NOMO-1 treated with DMSO at 0.1 percent for 48 hours (cell line): ENCODE results near the gene HLA-B.
"Not testable (repeated sequence)": the region's sequence is repeated elsewhere in the genome, so short reads cannot be mapped to it uniquely, and the experiment has no call there.

ENCODE experiments used
- DNase-seq: peaks from one replicate; lab custom pipeline; 2025; ENCODE audit not compliant: unreplicated experiment; lab: John Stamatoyannopoulos, UW

HLA-B gene

DNA sequence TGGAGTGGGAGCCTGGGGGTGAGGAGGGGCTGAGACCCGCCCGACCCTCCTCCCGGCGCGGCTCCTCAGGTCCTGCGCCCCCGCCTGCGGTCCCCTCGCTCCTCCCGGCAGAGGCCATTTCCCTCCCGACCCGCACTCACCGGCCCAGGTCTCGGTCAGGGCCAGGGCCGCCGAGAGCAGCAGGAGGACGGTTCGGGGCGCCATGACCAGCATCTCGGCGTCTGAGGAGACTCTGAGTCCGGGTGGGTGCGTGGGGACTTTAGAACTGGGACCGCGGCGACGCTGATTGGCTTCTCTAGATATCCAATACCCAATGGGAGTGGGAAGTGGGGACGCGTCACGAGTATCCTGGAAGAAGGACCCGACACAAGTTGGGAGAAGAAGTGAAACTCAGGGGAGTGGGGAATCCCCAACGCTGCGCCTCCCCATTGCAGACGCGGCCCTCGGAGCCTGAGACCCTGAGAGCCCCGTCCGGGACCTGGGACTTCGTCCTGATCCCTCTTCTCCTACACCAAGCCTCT, at the start of gene HLA-B:
Gene HLA-B (minus strand): TSS at position 234 of the 521 bp plus-strand sequence. CDS start 21 bp downstream, at position 213.
- DNase-seq: peak; percentile 78

DNA sequence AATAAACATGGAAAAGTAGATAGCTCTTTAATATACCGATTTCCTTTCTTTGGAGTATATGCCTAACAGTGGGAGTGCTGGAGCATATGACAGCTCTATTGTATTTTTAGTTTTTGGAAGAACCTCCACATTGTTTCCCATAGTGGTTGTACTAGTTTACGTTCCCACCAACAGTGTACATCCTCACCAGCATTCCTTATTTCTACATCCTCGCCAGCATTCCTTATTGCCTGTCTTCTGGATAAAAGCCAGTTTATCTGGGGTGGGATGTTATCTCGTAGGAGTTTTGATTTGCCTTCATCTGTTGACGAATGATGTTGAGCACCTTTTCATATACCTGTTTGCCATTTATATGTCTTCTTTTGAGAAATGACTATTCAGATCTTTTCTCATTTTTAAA, 49.0 kb upstream of the HLA-B start:
- no peak for DNase-seq

- not testable (repeated sequence) for DNase-seq
Measured at GRCh38 chr6:31404061-31404364, 47.0 kb upstream of the HLA-B start.

DNA sequence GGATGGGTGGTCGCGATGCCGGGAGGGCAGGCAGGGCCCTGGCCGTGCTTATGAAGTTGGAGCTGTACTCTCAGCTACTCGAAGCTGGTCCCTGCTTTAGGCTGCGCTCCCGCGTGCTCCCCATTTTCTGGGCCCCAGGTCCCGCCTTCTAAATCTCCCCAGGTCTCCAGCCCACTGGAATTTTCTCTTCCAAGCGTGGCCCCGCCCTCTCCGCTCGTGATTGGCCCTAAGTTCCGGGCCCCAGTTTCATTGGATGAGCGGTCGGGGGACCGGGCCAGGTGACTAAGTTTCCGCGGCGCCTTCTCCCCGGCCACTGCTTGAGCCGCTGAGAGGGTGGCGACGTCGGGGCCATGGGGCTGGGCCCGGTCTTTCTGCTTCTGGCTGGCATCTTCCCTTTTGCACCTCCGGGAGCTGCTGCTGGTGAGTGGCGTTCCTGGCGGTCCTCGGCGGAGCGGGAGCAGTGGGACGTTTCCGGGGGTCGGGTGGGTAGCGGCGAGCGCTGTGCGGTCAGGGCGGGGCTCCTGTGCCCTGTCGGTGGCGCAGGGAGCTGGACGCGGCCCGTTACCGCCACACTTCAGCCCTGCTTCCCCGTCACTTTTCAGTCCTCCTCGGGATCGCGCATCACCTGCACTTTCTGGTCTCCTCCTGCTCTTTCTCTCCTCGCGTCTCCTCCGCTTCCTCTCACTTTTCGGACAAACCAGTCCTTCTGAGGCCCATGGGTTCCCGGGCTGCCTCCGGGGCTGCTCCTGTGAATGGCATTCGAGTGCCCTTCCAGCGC, 46.5 kb upstream of the HLA-B start, which contains the start of gene MICA:
Gene MICA (plus strand): TSS at position 313 of the 778 bp plus-strand sequence. CDS start 38 bp downstream, at position 351.
- DNase-seq: no peak

DNA sequence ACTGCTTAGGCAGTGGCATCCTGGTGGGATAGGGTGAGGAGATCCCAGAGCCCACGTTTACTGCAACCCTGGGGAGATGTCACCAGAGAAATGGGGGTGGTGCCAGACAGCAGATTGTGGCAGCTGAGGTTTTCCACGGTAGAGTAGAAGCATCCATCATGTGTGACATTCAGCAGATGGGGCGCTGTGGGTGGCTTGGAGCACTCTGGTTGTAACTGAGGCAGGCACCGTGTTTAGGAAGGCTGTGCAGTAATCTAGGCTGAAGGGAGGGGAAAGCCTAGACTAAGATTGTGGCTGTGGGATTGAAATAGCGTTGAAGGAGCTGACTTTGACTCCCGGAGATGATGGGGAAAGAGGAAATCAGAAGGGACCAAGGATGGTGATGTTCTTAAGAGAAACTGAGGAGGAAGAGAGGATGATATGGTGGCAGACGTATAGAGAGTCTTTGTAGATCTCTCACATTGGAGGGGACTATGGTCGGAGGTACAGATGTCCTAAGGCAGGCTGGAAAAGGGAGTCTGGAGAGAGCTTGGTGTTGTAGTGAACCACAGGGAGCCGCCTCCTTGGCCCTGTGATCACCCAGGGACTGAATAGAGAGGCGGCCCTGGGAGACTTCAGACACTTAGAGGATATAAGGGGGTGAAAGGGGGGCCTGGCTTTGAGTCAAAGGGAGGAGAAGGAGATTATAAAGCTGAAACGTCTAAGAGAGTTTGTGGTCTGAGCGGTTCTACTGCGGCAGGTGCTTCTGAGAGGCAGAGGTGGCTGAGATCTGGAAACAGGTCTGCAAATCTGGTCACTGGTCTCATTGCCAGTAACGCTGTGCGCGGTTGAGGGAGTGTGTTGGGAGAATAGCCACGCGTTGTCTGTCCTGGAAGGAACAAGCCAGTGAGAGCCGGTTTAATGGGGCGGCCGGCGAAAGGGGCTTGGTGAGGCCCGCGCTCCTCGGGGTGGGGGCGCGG, 45.6 kb upstream of the HLA-B start:
- DNase-seq: no peak

DNA sequence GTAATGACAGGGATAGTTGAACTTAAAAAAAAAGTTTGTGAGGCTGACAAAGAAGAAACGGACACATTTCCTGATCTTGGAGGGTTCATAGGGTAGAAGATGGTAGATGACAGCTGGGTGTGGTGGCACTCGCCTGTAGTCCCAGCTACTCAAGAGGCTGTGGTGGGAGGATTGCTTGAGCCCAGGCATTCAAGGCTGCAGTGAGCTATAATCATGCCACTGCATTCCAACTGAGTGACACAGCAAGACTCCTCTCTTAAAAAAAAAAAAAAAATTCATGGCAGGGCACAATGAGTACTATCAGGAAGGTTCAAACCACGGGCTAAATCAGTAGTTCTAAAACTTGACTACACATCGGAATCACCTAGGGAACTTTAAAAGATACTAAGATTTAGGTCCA, 44.4 kb upstream of the HLA-B start:
- no peak for DNase-seq

DNA sequence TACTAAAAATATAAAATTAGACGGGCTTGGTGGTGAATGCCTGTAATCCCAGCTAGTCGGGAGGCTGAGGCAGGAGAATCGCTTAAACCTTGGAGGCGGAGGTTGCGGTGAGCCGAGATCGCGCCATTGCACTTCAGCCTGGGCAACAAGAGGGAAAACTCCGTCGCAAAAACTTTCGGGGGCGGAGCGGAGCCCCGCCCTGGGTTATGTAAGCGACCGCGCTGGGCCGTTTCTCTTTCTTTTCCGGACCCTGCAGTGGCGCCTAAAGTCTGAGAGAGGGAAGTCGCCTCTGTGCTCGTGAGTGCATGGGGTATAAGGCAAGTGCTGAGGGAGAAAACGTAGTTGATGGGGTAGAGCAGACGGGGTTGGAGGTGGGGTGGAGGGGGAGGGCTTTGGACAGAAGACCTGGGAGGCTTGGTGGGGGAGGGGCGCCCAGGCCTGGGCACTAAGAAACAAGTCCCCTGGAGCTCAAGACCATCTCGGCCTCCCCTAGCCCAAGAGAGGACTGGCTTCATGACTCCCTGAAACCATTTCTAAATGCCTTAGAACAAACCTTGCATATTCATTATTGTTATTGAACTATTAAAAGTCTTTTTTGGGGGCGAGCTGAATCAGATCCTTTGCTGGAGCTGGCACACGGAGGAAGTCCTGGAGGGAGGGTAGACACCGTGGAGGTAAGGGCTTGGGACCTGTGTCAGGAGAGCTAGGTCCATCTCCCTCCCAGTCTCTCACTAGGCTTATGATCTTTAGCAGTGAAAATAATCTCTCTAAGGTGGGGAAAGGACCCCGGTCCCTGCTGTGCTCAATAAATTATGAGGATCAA, 43.7 kb upstream of the HLA-B start:
- peak; percentile 85 for DNase-seq

GRCh38 chr6:31399589-31400466, 42.8 kb upstream of the HLA-B start:
- DNase-seq: peak; percentile 70

DNA sequence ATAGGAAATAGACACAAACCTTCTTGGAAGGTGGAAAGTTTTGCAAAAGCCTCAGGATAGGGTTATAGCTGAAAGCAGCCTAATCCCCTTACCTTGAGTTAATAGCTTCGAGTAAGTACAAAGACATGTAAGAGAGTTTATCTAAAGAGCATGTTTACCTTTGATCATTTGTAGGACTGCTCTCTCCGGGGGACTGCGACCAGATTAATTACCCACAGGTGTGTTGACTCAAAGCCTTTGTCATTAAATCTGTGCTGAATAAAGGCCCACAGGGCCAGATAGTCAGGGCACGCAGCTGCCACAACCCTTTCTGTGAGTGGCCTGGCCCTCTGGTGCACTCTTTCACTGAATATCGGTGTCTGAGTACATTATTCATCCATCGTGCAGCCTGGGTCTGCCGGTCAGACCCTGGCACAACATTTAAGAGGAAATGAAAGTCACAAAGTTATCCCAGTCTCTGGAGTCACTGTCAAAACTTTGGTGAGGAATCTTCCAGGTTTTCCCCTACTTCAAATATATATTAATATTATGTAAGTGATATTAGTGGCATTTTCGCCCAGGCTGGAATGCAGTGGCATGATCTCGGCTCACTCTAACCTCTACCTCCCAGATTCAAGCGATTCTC, 41.0 kb upstream of the HLA-B start:
- no peak for DNase-seq

GRCh38 chr6:31397153-31397499, 40.1 kb upstream of the HLA-B start:
- not testable (repeated sequence) for DNase-seq

DNA sequence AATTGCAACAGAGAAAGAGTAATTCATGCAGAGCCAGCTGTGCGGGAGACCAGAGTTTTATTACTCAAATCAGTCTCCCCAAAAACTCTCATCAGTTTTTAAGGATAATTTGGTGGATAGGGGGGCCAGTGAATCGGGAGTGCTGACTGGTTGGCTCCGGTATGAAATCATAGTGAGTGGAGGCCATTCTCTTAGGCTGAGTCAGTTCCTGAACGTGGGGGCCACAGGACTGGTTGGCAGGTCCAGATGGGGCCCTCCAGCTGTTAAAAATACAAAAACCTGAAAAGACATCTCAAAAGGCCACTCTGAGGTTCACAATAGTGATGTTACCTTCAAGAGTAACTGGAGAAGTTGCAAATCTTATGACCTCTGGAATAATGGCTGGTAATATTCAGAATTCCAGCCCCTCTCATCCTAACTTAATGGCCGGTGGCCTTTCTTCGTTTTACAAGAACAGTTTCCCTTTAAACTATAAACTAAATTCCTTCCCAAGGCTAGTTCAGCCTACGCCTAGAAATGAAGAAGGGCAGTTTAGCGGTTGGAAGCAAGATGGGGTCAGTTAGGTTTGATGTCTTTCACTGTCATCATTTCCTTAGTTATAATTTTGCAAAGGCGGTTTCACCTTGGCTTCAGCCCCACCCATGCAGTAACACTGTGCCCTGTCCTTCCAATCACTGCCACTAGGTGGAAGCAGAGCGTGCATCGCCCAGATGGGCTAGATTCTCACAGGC, 39.6 kb upstream of the HLA-B start:
- peak; percentile 70 for DNase-seq

DNA sequence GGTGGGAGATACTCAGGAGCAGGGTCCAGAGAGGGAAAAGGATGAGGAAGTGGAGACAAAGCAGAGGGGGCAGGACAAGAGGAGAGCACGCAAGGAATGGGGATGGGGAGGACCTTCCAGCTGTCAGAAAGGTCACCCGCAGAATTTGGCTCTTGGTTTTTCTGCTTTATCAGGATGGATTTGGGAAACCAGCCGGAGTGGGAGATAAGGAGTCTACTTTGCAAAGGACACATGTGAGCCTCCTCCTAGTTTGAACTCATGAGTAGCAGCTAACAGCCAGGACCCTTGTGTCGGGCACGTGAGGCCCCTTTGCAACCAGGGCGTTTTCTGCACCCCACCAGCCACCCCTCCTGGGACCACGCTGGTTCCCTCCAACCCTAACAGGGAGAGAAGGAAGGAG, 38.9 kb upstream of the HLA-B start:
- DNase-seq: no peak

DNA sequence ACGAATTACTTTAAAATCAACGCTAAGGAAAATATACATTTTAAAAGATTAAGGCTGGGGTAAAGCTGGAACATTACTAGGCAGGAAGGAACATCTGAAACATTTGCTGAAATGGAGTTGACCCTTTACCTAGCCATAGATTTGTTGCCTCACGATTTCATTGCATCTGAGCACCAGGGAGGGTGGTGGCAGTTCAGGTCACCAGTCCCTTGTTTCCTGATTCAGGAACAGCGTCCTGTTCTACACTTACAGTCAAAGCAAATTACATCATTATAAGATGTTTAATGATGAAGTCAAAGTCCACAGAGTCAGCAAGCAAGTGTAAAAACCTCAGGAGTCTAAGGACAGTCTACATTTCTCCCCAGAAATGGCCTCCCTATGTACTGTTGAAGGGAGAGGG, 37.4 kb upstream of the HLA-B start:
- DNase-seq: no peak

GRCh38 chr6:31393932-31394331, 37.0 kb upstream of the HLA-B start:
- no peak for DNase-seq

DNA sequence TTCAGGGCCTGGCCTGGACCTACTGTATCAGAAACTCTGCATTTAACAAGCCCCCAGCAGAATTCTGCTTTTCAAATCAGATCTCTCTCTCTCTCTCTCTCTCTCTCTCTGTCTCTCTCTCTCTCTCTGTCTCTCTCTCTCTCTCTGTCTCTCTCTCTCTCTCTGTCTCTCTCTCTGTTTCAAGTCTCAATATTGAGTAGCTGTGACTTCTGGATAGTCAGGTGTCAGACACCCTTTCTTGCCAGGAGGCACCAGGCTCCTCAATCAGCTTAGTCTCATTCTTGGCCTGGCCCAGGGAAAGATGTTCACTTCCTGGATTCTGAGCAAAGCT, 32.8 kb upstream of the HLA-B start:
- DNase-seq: not testable (repeated sequence)

- DNase-seq: not testable (repeated sequence)
Measured at GRCh38 chr6:31388916-31389801, 32.2 kb upstream of the HLA-B start.

- DNase-seq: no peak
Measured at GRCh38 chr6:31386977-31387376, 30.0 kb upstream of the HLA-B start.

DNA sequence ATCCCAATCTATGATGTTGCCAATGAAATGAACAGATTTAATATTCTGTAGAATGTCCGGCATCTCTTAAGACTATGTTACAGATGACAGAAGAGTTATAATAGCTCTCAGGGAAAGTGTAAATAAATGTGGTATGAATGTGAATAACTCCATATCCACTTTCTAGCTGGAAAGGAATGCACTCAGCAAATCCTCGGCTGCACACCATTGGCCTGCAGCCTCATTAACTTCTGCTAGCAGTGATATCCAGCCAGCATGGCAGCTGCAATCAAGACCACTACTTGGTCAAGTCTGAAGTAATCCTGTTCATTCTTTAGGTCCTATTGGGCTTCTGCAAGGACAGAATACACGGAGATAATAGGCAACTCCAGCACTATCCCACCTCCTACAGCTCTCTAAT, 29.1 kb upstream of the HLA-B start:
- DNase-seq: no peak
